ENCODE results near the gene PM20D2.
A peak's percentile ranks its signal among the peaks of the same experiment; 100 is the strongest.
"Not testable (repeated sequence)": the region's sequence is repeated elsewhere in the genome, so short reads cannot be mapped to it uniquely, and the experiment has no call there.

Gene PM20D2, protein sequence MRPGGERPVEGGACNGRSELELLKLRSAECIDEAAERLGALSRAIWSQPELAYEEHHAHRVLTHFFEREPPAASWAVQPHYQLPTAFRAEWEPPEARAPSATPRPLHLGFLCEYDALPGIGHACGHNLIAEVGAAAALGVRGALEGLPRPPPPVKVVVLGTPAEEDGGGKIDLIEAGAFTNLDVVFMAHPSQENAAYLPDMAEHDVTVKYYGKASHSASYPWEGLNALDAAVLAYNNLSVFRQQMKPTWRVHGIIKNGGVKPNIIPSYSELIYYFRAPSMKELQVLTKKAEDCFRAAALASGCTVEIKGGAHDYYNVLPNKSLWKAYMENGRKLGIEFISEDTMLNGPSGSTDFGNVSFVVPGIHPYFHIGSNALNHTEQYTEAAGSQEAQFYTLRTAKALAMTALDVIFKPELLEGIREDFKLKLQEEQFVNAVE

GRCh38 chr6:89145956-89146717 is at the start of gene PM20D2:
Gene PM20D2, plus strand, starts transcription at chr6:89146055. Its CDS starts 90 bp downstream, at chr6:89146145.
- peak; percentile 81 for DNase-seq (ENCODE audit: low read depth, low spot score)

DNA sequence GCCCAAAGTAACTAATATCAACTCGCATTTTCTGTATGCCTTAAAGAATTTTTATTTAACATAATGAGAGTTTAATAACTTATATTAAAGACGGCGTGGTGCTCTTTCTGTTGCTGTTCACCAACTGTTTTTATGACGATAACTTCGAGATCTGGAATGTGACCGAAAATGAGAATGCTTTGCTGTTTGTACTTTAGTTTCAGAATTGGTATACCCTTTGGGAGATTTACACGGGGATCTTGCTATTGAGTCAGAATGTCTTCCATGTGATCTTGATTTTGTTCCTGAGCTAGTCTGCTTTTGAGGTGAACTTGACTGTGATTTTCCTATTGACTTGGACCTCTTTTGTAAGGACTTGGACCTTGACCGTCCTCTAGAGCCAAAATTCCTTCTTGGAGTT is 47.4 kb upstream of the PM20D2 start:
- no peak for DNase-seq (ENCODE audit: low read depth, low spot score)

DNA sequence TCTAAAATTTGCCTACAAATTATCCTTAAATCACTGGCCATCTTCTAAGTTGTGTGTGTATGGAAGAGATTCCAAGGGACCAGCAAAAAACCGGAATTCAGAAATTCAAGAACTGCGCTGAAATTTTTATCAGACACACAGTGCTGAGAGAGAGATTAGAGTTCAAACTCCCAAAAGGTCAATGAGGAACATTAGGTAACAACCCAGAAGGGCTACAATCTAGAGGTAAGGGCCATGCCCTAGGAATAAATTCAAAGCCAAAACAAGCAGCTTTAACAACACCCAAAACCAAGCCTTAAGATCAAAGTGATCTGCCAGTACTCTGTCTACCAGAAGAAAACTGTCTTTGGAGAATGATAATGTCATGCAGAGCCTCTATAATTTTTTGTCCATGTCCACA is 45.7 kb upstream of the PM20D2 start:
- DNase-seq (ENCODE audit: low read depth, low spot score) = no peak

DNA sequence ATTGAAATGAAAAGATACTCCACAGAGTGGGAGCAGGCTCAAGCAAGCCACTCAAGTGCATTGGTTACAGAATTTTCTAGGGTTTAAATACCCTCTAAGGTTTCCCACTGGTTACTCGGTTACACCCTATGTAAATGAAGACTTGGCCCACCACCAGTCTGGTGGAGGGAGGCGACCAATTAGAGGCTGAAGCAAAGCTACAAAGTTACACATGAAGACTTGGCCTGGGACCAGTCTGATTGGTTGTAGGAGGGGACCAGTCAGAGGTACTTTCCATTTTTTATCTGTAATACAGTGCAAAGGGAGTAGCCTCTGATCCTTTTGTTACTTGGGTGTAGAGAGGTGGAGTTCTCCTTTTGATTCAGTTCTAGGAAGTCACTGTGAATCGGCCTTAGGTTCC is 35.6 kb upstream of the PM20D2 start:
- DNase-seq (ENCODE audit: low read depth, low spot score) = no peak

- no peak for DNase-seq (ENCODE audit: low read depth, low spot score)
Observed at GRCh38 chr6:89111933-89112332, 33.9 kb upstream of the PM20D2 start.

- no peak for DNase-seq (ENCODE audit: low read depth, low spot score)
Observed at GRCh38 chr6:89116702-89117101, 29.2 kb upstream of the PM20D2 start.

GRCh38 chr6:89117211-89118108 is 28.4 kb upstream of the PM20D2 start, which contains the start of gene SRSF12:
Gene SRSF12, minus strand, starts transcription at chr6:89118071. Its CDS starts 184 bp downstream, at chr6:89117887.
- DNase-seq (ENCODE audit: low read depth, low spot score) = peak; percentile 53

DNA sequence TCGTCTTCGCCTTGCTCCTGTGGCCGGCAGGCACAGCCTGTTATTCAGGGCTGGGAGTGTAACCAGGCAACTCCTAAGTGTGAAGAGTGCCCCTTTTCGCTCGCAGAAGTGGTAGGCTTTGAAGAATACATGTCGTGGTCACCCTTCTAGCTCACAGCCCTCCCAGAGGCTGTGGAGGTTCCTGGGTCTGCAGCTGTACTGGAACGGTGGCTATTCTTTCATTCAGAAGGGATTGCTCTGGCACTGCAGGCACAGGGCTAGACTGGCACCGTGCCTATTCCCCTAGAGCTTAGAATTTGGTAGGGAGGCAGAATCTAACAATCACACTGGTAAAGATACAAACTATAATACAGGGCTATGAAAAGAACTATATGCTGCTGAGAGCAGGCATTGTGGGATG is 26.9 kb upstream of the PM20D2 start:
- DNase-seq (ENCODE audit: low read depth, low spot score) = peak; percentile 11

DNA sequence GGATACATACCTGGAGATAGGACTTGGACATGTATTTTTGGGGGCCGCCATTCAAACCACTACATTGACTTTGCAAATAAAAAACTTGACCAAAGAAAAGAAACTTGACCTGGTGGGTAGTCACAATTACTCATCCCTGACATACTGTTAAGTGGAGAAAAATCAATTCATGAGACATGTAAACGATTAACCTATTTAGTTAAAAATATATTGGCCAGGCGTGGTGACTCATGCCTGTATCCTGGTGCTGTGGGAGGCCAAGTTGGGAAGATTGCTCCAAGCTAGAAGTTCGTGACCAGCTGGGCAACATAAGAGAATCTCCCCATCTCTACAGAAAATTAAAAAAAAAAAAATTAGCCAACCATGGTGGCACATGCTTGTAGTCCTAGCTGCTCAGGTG is 25.5 kb upstream of the PM20D2 start:
- no peak for DNase-seq (ENCODE audit: low read depth, low spot score)

- DNase-seq (ENCODE audit: low read depth, low spot score) = no peak
Observed at GRCh38 chr6:89121934-89122333, 23.9 kb upstream of the PM20D2 start.

DNA sequence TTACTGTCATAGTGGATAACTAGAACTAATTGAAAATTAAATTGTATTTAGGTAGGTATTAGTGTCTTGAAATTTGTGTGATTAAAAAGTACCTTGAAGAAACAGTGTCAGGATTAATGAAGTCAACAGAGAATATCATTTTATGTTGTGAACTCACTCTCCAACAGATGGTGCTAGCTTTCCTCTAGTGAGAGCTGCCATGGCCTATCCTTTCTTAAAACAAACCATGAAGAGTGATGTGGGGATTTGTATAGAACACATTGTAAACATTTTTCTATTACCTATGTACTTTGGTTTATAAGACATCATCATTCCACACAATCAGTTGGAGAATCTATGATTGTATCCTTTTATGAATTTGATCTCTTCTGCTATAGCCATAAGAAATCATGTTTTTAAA is 23.2 kb upstream of the PM20D2 start:
- no peak for DNase-seq (ENCODE audit: low read depth, low spot score)

- not testable (repeated sequence) for DNase-seq (ENCODE audit: low read depth, low spot score)
Observed at GRCh38 chr6:89128256-89128671, 17.6 kb upstream of the PM20D2 start.

GRCh38 chr6:89131599-89131998 is 14.3 kb upstream of the PM20D2 start:
- no peak for DNase-seq (ENCODE audit: low read depth, low spot score)

GRCh38 chr6:89132057-89132456 is 13.8 kb upstream of the PM20D2 start:
- DNase-seq (ENCODE audit: low read depth, low spot score) = no peak

GRCh38 chr6:89133981-89134380 is 11.9 kb upstream of the PM20D2 start:
- DNase-seq (ENCODE audit: low read depth, low spot score) = peak; percentile 78

- DNase-seq (ENCODE audit: low read depth, low spot score) = peak; percentile 86
Observed at GRCh38 chr6:89134723-89135122, 11.1 kb upstream of the PM20D2 start.

GRCh38 chr6:89138173-89138572 is 7.7 kb upstream of the PM20D2 start:
- no peak for DNase-seq (ENCODE audit: low read depth, low spot score)

DNA sequence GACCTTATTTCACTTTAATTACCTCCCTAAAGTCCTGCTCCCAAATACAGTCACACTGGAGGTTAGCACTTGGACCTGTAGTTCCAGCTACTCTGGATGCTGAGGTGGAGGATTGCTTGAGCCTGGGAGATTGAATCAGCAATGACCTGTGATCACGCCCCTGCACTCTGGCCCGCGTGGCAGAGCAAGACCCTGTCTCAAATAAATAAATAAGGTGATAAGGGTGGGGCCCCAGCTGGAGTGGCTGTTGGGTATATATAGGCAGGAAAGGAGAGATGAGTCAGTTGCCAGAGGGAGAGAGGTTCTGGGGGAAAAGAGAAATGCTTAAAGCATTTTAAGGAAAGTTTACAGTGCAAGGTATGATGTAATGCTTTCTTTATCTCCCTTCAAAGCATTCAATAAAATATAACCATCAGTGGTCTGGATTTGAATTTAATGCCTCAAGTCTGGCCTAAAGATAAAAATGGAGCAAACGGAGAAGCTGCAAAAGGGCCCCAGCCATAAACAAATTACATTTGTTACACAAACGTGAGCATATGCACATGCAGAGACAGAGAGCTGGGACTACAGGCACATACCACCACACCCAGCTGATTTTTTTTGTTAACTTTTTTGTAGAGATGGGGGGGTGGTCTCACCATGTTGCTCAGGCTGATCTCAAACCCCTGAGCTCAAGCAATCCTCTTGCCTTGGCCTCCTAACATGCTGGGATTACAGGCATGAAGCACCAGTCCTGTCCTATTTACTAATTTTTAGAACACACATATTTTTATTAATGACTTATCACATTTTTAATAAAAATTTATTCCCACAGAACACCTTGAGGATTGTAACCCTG is 6.1 kb upstream of the PM20D2 start:
- DNase-seq (ENCODE audit: low read depth, low spot score) = peak; percentile 59

DNA sequence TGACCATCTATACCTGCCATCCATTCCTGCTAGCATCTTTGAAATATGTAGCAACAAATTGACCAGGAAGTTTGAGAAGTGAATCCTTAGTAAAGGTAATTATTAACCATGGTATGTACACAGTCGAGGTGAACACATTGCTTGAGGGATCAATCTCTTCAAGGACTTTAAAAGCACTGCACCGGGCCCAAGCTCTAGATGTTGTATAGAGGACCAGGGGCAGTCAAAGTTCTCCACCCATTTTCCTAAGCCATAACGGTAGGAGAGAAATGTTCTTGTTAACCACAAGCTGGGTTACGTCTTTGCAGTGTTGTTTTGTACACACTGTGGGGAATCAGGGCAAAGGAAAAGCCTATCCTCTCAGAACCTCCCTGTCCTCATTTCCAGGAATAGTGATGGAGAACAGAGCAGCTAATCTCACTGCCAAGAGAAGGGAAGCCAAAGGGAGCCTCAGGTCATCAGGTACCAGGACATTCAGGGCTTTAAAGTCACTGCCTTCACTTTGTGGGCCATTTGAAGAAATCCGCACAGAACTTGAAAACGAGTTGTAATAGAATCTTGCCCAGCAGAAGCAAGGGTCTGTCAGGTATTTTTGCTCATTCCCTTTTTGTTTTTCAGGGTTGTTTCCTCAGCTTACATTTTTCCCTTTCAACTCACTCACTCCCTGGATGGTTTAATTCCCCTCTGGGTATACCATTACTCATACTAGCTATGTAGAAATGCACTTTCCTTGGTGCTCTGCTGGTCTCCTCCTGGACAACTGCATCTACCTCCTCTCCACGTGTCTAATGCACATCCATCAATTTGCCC is 5.3 kb upstream of the PM20D2 start:
- DNase-seq (ENCODE audit: low read depth, low spot score) = peak; percentile 43

- DNase-seq (ENCODE audit: low read depth, low spot score) = no peak
Observed at GRCh38 chr6:89144354-89144906, 1.4 kb upstream of the PM20D2 start.
